BJ (cell line): ENCODE results near the gene EML6. TPM values are rescaled to one million over a fixed set of nuclear protein-coding genes. Genes with fewer than 3 reads are reported as not detected.

Source experiments
- CTCF ChIA-PET: fragments of 350-600 bp; formaldehyde crosslinking; extraction: SDS; loops from one replicate; lab custom pipeline; 2021; ENCODE audit warnings: antibody characterized with exemption, inconsistent platforms; lab: Yijun Ruan, JAX
- POLR2A ChIA-PET: fragments of 300-600 bp; sonication (Branson Sonifier 250); formaldehyde crosslinking; extraction: SDS; loops from one replicate; lab custom pipeline; 2021; ENCODE audit warnings: antibody characterized with exemption; lab: Charles Lee
- DNase-seq: peaks from one replicate; pipeline ENCODE4 v3.0.0-alpha.2; 2011; ENCODE audit warnings: low read depth
- H3K27me3 ChIP-seq: 2 replicates; pipeline ENCODE4 v1.6.0; 2011; ENCODE audit warnings: low read length; ENCODE audit not compliant: control insufficient read depth, insufficient read depth
- H3K36me3 ChIP-seq: 2 replicates; pipeline ENCODE4 v1.5.1; 2011; ENCODE audit warnings: low read length; ENCODE audit not compliant: control insufficient read depth, insufficient read depth
- H3K4me3 ChIP-seq: 2 replicates; pipeline ENCODE4 v1.5.1; 2011; ENCODE audit warnings: low read depth, mild to moderate bottlenecking, control low read depth, low read length
- CTCF ChIP-seq: IDR thresholded peaks from 2 replicates; pipeline ENCODE4 v1.5.1; 2011; ENCODE audit warnings: low read depth, mild to moderate bottlenecking, control low read depth, inconsistent platforms, low read length, moderate library complexity; ENCODE audit not compliant: insufficient read depth
- polyA plus RNA-seq: library from polyadenylated mRNA; depleted of rRNA; stranded (reverse); fragments of >200 nt; gene quantifications from 2 replicates; pipeline ENCODE4 v1.2.3, GENCODE V29; 2011

The EML6 gene
- polyA plus RNA-seq, 1 experiment: 0.18 TPM

- no peak for DNase-seq
- ChIA-PET POLR2A (no interaction called here), CTCF (interaction anchor here (0.8 to 1.2 kb wide), 2 partner anchors 15 to 23 kb away, joined by 3 read pairs; no protein-coding TSS in a partner anchor)
- Histone ChIP-seq H3K27me3 (no peaks in the 10 kb centered on the region), H3K4me3 (no peak overlapping the region), H3K36me3 (no peaks in the 10 kb centered on the region)
- TF ChIP-seq CTCF: no peak
These were observed 222.1 kb downstream of the EML6 start for GRCh38 chr2:54945391-54946219.

- CTCF ChIA-PET: interaction anchor here (0.8 kb wide), 1 partner anchor 14 kb away, joined by 3 read pairs; no protein-coding TSS in a partner anchor
- DNase-seq: no peak
These were observed 222.9 kb downstream of the EML6 start for GRCh38 chr2:54946220-54946805.

GRCh38 chr2:54947136-54947535, 223.7 kb downstream of the EML6 start:
- no peak for DNase-seq
- H3K27me3 ChIP-seq: no peaks in the 10 kb centered on the region
- TF ChIP-seq CTCF: no peak
- no peak overlapping the region for H3K4me3 ChIP-seq
- H3K36me3 ChIP-seq: no peaks in the 10 kb centered on the region
- CTCF ChIA-PET: no interaction called here
- POLR2A ChIA-PET: no interaction called here

More at GRCh38 chr2:54946220-54946805, 222.9 kb downstream of the EML6 start:
- POLR2A ChIA-PET: no interaction called here
- H3K4me3 ChIP-seq: no peak overlapping the region
- no peaks in the 10 kb centered on the region for H3K36me3 ChIP-seq
- no peaks in the 10 kb centered on the region for H3K27me3 ChIP-seq
- TF ChIP-seq CTCF: no peak

- H3K36me3 ChIP-seq: no peaks in the 10 kb centered on the region
- POLR2A ChIA-PET: no interaction called here
- no peak for DNase-seq
- no peak overlapping the region for H3K4me3 ChIP-seq
- TF ChIP-seq CTCF: no peak
- CTCF ChIA-PET: no interaction called here
- H3K27me3 ChIP-seq: no peaks in the 10 kb centered on the region
These were observed 224.2 kb downstream of the EML6 start for GRCh38 chr2:54947646-54948045.

GRCh38 chr2:54948120-54948519, 224.7 kb downstream of the EML6 start:
- no peaks in the 10 kb centered on the region for H3K36me3 ChIP-seq
- H3K27me3 ChIP-seq: no peaks in the 10 kb centered on the region
- no peak overlapping the region for H3K4me3 ChIP-seq
- CTCF ChIA-PET: no interaction called here
- no peak for TF ChIP-seq CTCF
- POLR2A ChIA-PET: no interaction called here
- DNase-seq: no peak
